Esophagus squamous epithelium (tissue), 5 donors: ENCODE data around the gene TRPV6. TPM values are rescaled to one million over a fixed set of nuclear protein-coding genes. Genes with fewer than 3 reads are reported as not detected.

ENCODE experiments used
- DNase-seq: peaks from one replicate; lab custom pipeline; 2025; lab: John Stamatoyannopoulos, UW
- H3K27ac ChIP-seq, 4 donors: fragments of 200-600 bp; sonication (generic); one replicate each; pipeline ENCODE4 v1.5.1; 2016 to 2019; ENCODE audit warnings: mild to moderate bottlenecking in 1 of 4
- H3K27me3 ChIP-seq, 4 donors: fragments of 200-600 bp; sonication (generic); 1 replicate in 3 of 4; 2 replicates in 1 of 4; pipeline versions ENCODE4 v1.5.1 to v1.6.0; 2017 to 2021; ENCODE audit warnings: antibody characterized with exemption in 1 of 4
- H3K36me3 ChIP-seq, 3 donors: fragments of 200-600 bp; sonication (generic); one replicate each; pipeline ENCODE4 v1.5.1; 2016 to 2019
- H3K4me1 ChIP-seq, 3 donors: fragments of 200-600 bp; sonication (generic); one replicate each; pipeline ENCODE4 v1.5.1; 2017 to 2019
- H3K4me3 ChIP-seq, 4 donors: fragments of 200-600 bp; sonication (generic); 1 replicate in 3 of 4; 2 replicates in 1 of 4; pipeline ENCODE4 v1.5.1; 2016 to 2019; ENCODE audit warnings: mild to moderate bottlenecking in 2 of 4, moderate library complexity in 1 of 4
- H3K9me3 ChIP-seq, 3 donors: fragments of 200-600 bp; sonication (generic); one replicate each; pipeline ENCODE4 v1.5.1; 2016 to 2019
- CTCF ChIP-seq, 6 experiments: fragments of 450-650 bp in 4 of 6; fragments of 200-600 bp in 2 of 6; sonication (generic) in 2 of 6; IDR thresholded peaks; one replicate each; pipeline ENCODE4 v1.5.1; 2016 to 2019; ENCODE audit warnings: antibody characterized with exemption in 6 of 6, mild to moderate bottlenecking in 4 of 6, moderate library complexity in 4 of 6
- POLR2A ChIP-seq, 4 donors: fragments of 450-650 bp; IDR thresholded peaks; one replicate each; pipeline ENCODE4 v1.6.1; 2017; ENCODE audit warnings: antibody characterized with exemption in 4 of 4, mild to moderate bottlenecking in 4 of 4, moderate library complexity in 3 of 4
- WGBS, 2 donors: methylation state at CpG; one replicate each; pipeline ENCODE4 v1.1.5; 2018; 5-methylcytosine and 5-hydroxymethylcytosine counted together
- intact Hi-C: fragments of 100-400 bp; cut with DNase I; formaldehyde crosslinking; loops from one replicate; pipeline ENCODE4 v1.15.0; 2022
- total RNA-seq, 4 donors: library from RNA; depleted of rRNA; stranded (reverse); fragments of >200 nt; gene quantifications; one replicate each; pipeline ENCODE4 v1.1.0, GENCODE V29; 2016
- donor health status: DM: yes; HTN: yes; CAD: no.

Gene TRPV6
- total RNA-seq, 4 donors from 2014 or later = 0.79 to 6.9 (median 4.5) TPM

- no peaks in the 10 kb centered on the region for H3K9me3 ChIP-seq
- H3K4me3 ChIP-seq = no peak overlapping the region
- no peaks in the 10 kb centered on the region for H3K4me1 ChIP-seq
- H3K27me3 ChIP-seq = no peaks in the 10 kb centered on the region
- WGBS, 2 donors = 82% methylated on average over 14 to 19 of the region's 23 CpGs
- no peak for DNase-seq
- TF ChIP-seq POLR2A (IDR thresholded peaks at IDR 0.05) = no peak
- TF ChIP-seq CTCF (IDR thresholded peaks at IDR 0.05) = no peak
- no peak overlapping the region for H3K27ac ChIP-seq
- peaks cover 0 to 73% (median 0%) of the 10 kb centered on the region in 3 donors for H3K36me3 ChIP-seq
- intact Hi-C loops = loop anchor here (10.0 kb wide), 1 partner anchor 133 kb away; no protein-coding TSS in a partner anchor
These were observed 14.1 kb downstream of the TRPV6 start for GRCh38 chr7:142871260-142872105.

DNA sequence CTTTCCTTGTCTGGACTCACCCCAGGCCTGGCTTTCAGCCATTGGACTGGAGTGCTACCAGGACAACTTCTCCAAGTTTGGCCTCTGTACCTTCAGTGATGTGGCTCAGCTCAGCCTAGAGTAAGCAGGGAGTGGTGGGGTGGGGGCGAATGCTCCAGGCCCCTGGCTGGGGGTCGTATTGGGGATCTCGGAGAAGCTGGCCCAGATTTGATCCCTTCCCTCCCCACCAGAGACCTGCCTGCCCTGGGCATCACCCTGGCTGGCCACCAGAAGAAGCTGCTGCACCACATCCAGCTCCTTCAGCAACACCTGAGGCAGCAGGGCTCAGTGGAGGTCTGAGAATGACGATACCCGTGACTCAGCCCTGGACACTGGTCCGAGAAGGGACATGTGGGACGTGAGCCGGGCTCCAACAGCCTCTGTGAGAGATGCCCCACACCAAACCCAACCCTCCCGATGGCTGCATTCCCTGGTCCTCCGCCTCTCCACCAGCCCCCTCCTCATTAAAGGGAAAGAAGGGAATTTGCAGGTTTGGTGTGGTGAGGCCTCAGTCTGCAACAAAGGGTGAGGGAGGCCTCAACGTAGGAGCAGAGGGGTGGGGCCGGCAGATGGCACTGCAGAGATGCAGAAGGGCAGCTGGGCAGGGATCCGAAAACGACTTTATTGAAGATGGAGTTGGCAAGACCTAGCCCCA lies 14.8 kb downstream of the TRPV6 start:
- no peak for TF ChIP-seq CTCF (IDR thresholded peaks at IDR 0.05)
- TF ChIP-seq POLR2A (IDR thresholded peaks at IDR 0.05) = no peak
- intact Hi-C loops = loop anchor here (10.0 kb wide), 1 partner anchor 134 kb away; no protein-coding TSS in a partner anchor
- H3K4me3 ChIP-seq = no peak overlapping the region
- DNase-seq = no peak
- H3K4me1 ChIP-seq = peaks cover 0 to 5% (median 2%) of the 10 kb centered on the region in 3 donors
- H3K9me3 ChIP-seq = no peaks in the 10 kb centered on the region
- H3K27ac ChIP-seq = no peak overlapping the region
- WGBS, 2 donors = 83 to 90% methylated on average over 7 of the region's 14 CpGs
- peaks cover 0 to 73% (median 0%) of the 10 kb centered on the region in 3 donors for H3K36me3 ChIP-seq
- H3K27me3 ChIP-seq = no peaks in the 10 kb centered on the region

DNA sequence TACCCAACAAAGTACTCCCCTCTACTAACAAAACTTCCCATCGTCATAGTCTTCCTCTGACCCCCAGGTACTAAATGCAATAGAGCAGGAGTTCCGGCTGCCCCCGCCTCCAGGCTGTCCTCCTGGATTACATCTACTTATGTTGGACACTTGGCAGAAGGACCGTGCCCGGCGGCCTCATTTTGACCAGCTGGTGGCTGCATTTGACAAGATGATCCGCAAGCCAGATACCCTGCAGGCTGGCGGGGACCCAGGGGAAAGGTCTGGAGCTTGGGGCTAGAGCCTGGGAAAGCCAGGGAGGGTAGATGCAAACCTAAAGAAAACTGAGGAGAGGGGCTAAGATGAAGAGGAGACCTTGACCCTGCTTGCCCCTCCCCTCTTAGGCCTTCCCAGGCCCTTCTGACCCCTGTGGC lies 15.4 kb downstream of the TRPV6 start:
- intact Hi-C loops = loop anchor here (10.0 kb wide), 1 partner anchor 135 kb away; no protein-coding TSS in a partner anchor
- Histone ChIP-seq H3K4me3 (no peak overlapping the region), H3K4me1 (peaks cover 0 to 11% (median 8%) of the 10 kb centered on the region in 3 donors), H3K27ac (no peak overlapping the region), H3K27me3 (no peaks in the 10 kb centered on the region), H3K36me3 (peaks cover 0 to 68% (median 0%) of the 10 kb centered on the region in 3 donors), H3K9me3 (no peaks in the 10 kb centered on the region)
- no peak for TF ChIP-seq POLR2A (IDR thresholded peaks at IDR 0.05)
- no peak for TF ChIP-seq CTCF (IDR thresholded peaks at IDR 0.05)
- DNase-seq = no peak
- 76 to 86% methylated on average over 4 to 5 of the region's 8 CpGs for WGBS, 2 donors

DNA sequence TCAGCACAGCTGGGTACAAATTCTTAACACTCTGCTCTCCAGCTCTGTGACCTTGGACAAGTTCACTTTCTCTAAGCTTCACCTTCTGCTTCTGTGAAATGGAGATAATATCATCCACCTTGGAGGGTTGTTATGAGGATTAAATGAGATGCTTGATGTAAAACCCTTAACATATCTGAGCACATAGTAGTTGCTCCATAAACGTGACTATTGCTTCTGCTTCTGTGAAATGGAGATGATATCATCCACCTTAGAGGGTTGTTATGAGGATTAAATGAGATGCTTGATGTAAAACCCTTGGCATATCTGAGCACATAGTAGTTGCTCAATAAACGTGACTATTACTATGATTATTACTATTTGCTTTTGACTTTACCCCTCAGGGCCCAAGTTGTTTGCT lies 16.1 kb downstream of the TRPV6 start:
- Histone ChIP-seq H3K27me3 (no peaks in the 10 kb centered on the region), H3K9me3 (no peaks in the 10 kb centered on the region), H3K4me1 (peaks cover 0 to 18% (median 8%) of the 10 kb centered on the region in 3 donors), H3K4me3 (no peak overlapping the region), H3K36me3 (peaks cover 0 to 66% (median 0%) of the 10 kb centered on the region in 3 donors), H3K27ac (no peak overlapping the region)
- DNase-seq = no peak
- TF ChIP-seq POLR2A (IDR thresholded peaks at IDR 0.05) (no peak), CTCF (IDR thresholded peaks at IDR 0.05) (no peak)
- 57 to 69% methylated on average over 2 of the region's 2 CpGs for WGBS, 2 donors
- intact Hi-C loops = no loop called here
